Left ventricle myocardium inferior (tissue), 1 donor: Measurements from ENCODE around the gene KASH5. TPM values are rescaled to one million over a fixed set of nuclear protein-coding genes. Genes with fewer than 3 reads are reported as not detected.

Experiments used
- DNase-seq: peaks from one replicate; pipeline ENCODE4 v3.0.0-alpha.2; 2020
- H3K27ac ChIP-seq: fragments of 200-600 bp; replicated peaks from 2 replicates; pipeline ENCODE4 v1.8.0; 2021
- H3K27me3 ChIP-seq: fragments of 200-600 bp; 2 replicates; pipeline ENCODE4 v1.8.0; 2021; ENCODE audit warnings: low read depth
- H3K36me3 ChIP-seq: fragments of 200-600 bp; 2 replicates; pipeline ENCODE4 v1.8.0; 2021
- H3K4me1 ChIP-seq: fragments of 200-600 bp; 2 replicates; pipeline ENCODE4 v1.8.0; 2021
- H3K4me3 ChIP-seq: fragments of 200-600 bp; 2 replicates; pipeline ENCODE4 v1.8.0; 2021; ENCODE audit warnings: mild to moderate bottlenecking, moderate library complexity
- H3K9me3 ChIP-seq: fragments of 200-600 bp; replicated peaks from 2 replicates; pipeline ENCODE4 v1.8.0; 2021
- CTCF ChIP-seq: fragments of 200-600 bp; IDR thresholded peaks from 2 replicates; pipeline ENCODE4 v1.8.0; 2021; ENCODE audit warnings: antibody characterized with exemption, mild to moderate bottlenecking, borderline replicate concordance
- intact Hi-C: fragments of 100-400 bp; cut with micrococcal nuclease; formaldehyde crosslinking; loops from one replicate; pipeline ENCODE4 v1.11.0; 2022
- total RNA-seq: library from RNA; stranded (reverse); fragmentation: NEBNext Ultra II Directional; extraction: Animal tissue kit (Norgen Biotek cat#: 25700); gene quantifications from one replicate; pipeline ENCODE4 v1.2.1, GENCODE V29; 2021
- donor health status: DM: no; HTN: yes; CAD: no; lungs with severe emphysema.

The KASH5 gene
- total RNA-seq, 1 donor from 2014 or later = not detected

GRCh38 chr19:49421878-49422202 is 33.8 kb downstream of the KASH5 start:
- H3K4me3 ChIP-seq = peak overlapping the region; percentile 56
- no peak overlapping the region for H3K27ac ChIP-seq
- TF ChIP-seq CTCF = no peak
- intact Hi-C loops = no loop called here
- peaks cover 100% of the 10 kb centered on the region for H3K27me3 ChIP-seq
- H3K4me1 ChIP-seq = peaks cover 41% of the 10 kb centered on the region
- H3K9me3 ChIP-seq = no peaks in the 10 kb centered on the region
- no peak for DNase-seq
- no peaks in the 10 kb centered on the region for H3K36me3 ChIP-seq

- Histone ChIP-seq H3K4me3 (peak overlapping the region; percentile 56), H3K36me3 (no peaks in the 10 kb centered on the region), H3K27me3 (peaks cover 100% of the 10 kb centered on the region), H3K4me1 (peaks cover 41% of the 10 kb centered on the region), H3K9me3 (no peaks in the 10 kb centered on the region), H3K27ac (no peak overlapping the region)
- TF ChIP-seq CTCF = peak; percentile 63
- intact Hi-C loops = no loop called here
- peak; percentile 38 for DNase-seq
Observed at GRCh38 chr19:49422407-49423070, 34.5 kb downstream of the KASH5 start.

GRCh38 chr19:49423071-49423984 is 35.3 kb downstream of the KASH5 start, which contains the start of gene PTH2:
Gene PTH2 (minus strand): TSS chr19:49423441. CDS start chr19:49423339, 102 bp downstream.
- Histone ChIP-seq H3K27ac (no peak within 1 kb of the TSS), H3K9me3 (no peaks in the 10 kb centered on the region), H3K4me1 (peaks cover 48% of the 10 kb centered on the region), H3K4me3 (peak within 1 kb of the TSS; percentile 56), H3K36me3 (no peaks in the 10 kb centered on the region), H3K27me3 (peaks cover 100% of the 10 kb centered on the region)
- DNase-seq = no peak
- no peak for TF ChIP-seq CTCF
- intact Hi-C loops = no loop called here

- peaks cover 100% of the 10 kb centered on the region for H3K27me3 ChIP-seq
- intact Hi-C loops = no loop called here
- no peak for DNase-seq
- H3K4me1 ChIP-seq = peaks cover 53% of the 10 kb centered on the region
- H3K27ac ChIP-seq = no peak overlapping the region
- H3K4me3 ChIP-seq = no peak overlapping the region
- TF ChIP-seq CTCF = no peak
- no peaks in the 10 kb centered on the region for H3K36me3 ChIP-seq
- H3K9me3 ChIP-seq = no peaks in the 10 kb centered on the region
Observed at GRCh38 chr19:49423985-49424303, 35.9 kb downstream of the KASH5 start.

GRCh38 chr19:49425178-49425577 is 37.1 kb downstream of the KASH5 start, which contains the start of gene GFY:
Gene GFY (plus strand): TSS chr19:49425388. CDS start chr19:49426431, 1,043 bp downstream.
- no peak within 1 kb of the TSS for H3K27ac ChIP-seq
- H3K36me3 ChIP-seq = no peaks in the 10 kb centered on the region
- no peak for DNase-seq
- H3K9me3 ChIP-seq = no peaks in the 10 kb centered on the region
- peaks cover 53% of the 10 kb centered on the region for H3K4me1 ChIP-seq
- no peak within 1 kb of the TSS for H3K4me3 ChIP-seq
- intact Hi-C loops = no loop called here
- no peak for TF ChIP-seq CTCF
- peaks cover 100% of the 10 kb centered on the region for H3K27me3 ChIP-seq
